Calu3 (cell line): ENCODE data around the gene ATG2A. TPM values are rescaled to one million over a fixed set of nuclear protein-coding genes. Genes with fewer than 3 reads are reported as not detected.

Source experiments
- BruUV-seq: library from RNA; stranded (reverse); fragments of 400-500 nt; replicated peaks from 2 replicates; lab custom pipeline; 2021; lab: Mats Ljungman, UMichigan
- CTCF ChIA-PET: fragments of 300-600 bp; sonication (Branson Sonifier 250); formaldehyde crosslinking; loops from one replicate; lab custom pipeline; 2022; ENCODE audit warnings: antibody characterized with exemption; lab: Charles Lee
- DNase-seq: peaks from one replicate; pipeline ENCODE4 v3.0.0; 2022
- H3K27ac Mint-ChIP-seq: one replicate; pipeline ENCODE4 v1.8.0; 2022; ENCODE audit warnings: mixed read lengths; ENCODE audit not compliant: unreplicated experiment
- H3K27me3 Mint-ChIP-seq: one replicate; pipeline ENCODE4 v1.8.0; 2022; ENCODE audit warnings: mixed read lengths; ENCODE audit not compliant: unreplicated experiment
- H3K36me3 Mint-ChIP-seq: one replicate; pipeline ENCODE4 v1.8.0; 2022; ENCODE audit warnings: mild to moderate bottlenecking, moderate library complexity, mixed read lengths; ENCODE audit not compliant: insufficient read depth, unreplicated experiment
- H3K4me1 Mint-ChIP-seq: one replicate; pipeline ENCODE4 v1.8.0; 2022; ENCODE audit warnings: mild to moderate bottlenecking, low read depth, mixed read lengths; ENCODE audit not compliant: unreplicated experiment
- H3K4me3 Mint-ChIP-seq: one replicate; pipeline ENCODE4 v1.8.0; 2022; ENCODE audit warnings: mild to moderate bottlenecking, low read depth, moderate library complexity, mixed read lengths; ENCODE audit not compliant: unreplicated experiment
- H3K9me3 Mint-ChIP-seq: one replicate; pipeline ENCODE4 v1.8.0; 2022; ENCODE audit warnings: low read depth, mixed read lengths; ENCODE audit not compliant: unreplicated experiment
- CTCF ChIP-seq: fragments of 200-600 bp; IDR thresholded peaks from one replicate; pipeline ENCODE4 v1.8.0; 2022; ENCODE audit warnings: antibody characterized with exemption; ENCODE audit not compliant: unreplicated experiment
- intact Hi-C: fragments of 100-400 bp; cut with micrococcal nuclease; formaldehyde crosslinking; loops from one replicate; pipeline ENCODE4 v1.10.0; 2022; ENCODE audit not compliant: unreplicated experiment
- total RNA-seq: library from RNA; stranded (reverse); gene quantifications from 2 replicates; pipeline ENCODE4 v1.2.3, GENCODE V29; 2022

ATG2A gene
- total RNA-seq, 1 experiment from 2014 or later, result 29.6 TPM

GRCh38 chr11:64874308-64875240, 42.4 kb downstream of the ATG2A start:
- DNase-seq, result no peak
- Mint-ChIP-seq H3K27ac (no peak overlapping the region), H3K4me1 (peaks cover 53% of the 10 kb centered on the region), H3K9me3 (no peaks in the 10 kb centered on the region), H3K36me3 (peaks cover 82% of the 10 kb centered on the region), H3K4me3 (peak overlapping the region; percentile 98), H3K27me3 (no peaks in the 10 kb centered on the region)
- BruUV-seq, result no TSS peak
- CTCF ChIA-PET, result interaction anchor here (0.7 to 1.4 kb wide), 3 partner anchors 14 to 91 kb away, joined by 3 to 6 read pairs (median 4); no protein-coding TSS in a partner anchor
- intact Hi-C loops, result no loop called here
- TF ChIP-seq CTCF, result no peak

GRCh38 chr11:64872790-64873488, 44.1 kb downstream of the ATG2A start:
- CTCF ChIA-PET, result interaction anchor here (0.6 to 1.1 kb wide), 2 partner anchors 15 to 191 kb away, joined by 4 to 5 read pairs; no protein-coding TSS in a partner anchor

GRCh38 chr11:64871492-64871891, 45.5 kb downstream of the ATG2A start:
- TF ChIP-seq CTCF, result no peak
- Mint-ChIP-seq H3K27ac (no peak overlapping the region), H3K4me3 (peak overlapping the region; percentile 54), H3K9me3 (no peaks in the 10 kb centered on the region), H3K27me3 (no peaks in the 10 kb centered on the region), H3K4me1 (peaks cover 68% of the 10 kb centered on the region), H3K36me3 (peaks cover 73% of the 10 kb centered on the region)
- no TSS peak for BruUV-seq
- CTCF ChIA-PET, result no interaction called here
- intact Hi-C loops, result no loop called here
- DNase-seq, result no peak

More at GRCh38 chr11:64872790-64873488, 44.1 kb downstream of the ATG2A start:
- peaks cover 79% of the 10 kb centered on the region for H3K36me3 Mint-ChIP-seq
- no peak for TF ChIP-seq CTCF
- intact Hi-C loops, result no loop called here
- no peaks in the 10 kb centered on the region for H3K27me3 Mint-ChIP-seq
- peaks cover 66% of the 10 kb centered on the region for H3K4me1 Mint-ChIP-seq
- peak overlapping the region; percentile 4 for H3K4me3 Mint-ChIP-seq
- DNase-seq, result no peak
- no peak overlapping the region for H3K27ac Mint-ChIP-seq
- H3K9me3 Mint-ChIP-seq, result no peaks in the 10 kb centered on the region
- BruUV-seq, result no TSS peak

GRCh38 chr11:64870893-64871466, 46.0 kb downstream of the ATG2A start:
- CTCF ChIA-PET, result no interaction called here
- Mint-ChIP-seq H3K4me3 (peak overlapping the region; percentile 54), H3K4me1 (peaks cover 68% of the 10 kb centered on the region), H3K36me3 (peaks cover 72% of the 10 kb centered on the region), H3K27ac (no peak overlapping the region), H3K9me3 (no peaks in the 10 kb centered on the region), H3K27me3 (no peaks in the 10 kb centered on the region)
- DNase-seq, result no peak
- TF ChIP-seq CTCF, result no peak
- BruUV-seq, result no TSS peak
- intact Hi-C loops, result no loop called here
